HG02588 (cell line): ENCODE results near the gene CLCN7.

Experiments used
- ATAC-seq: cut with Tn5 transposase; IDR thresholded peaks from one replicate; pipeline ENCODE4 v1.9.1; 2021; ENCODE audit warnings: mild to moderate bottlenecking, moderate library complexity; ENCODE audit not compliant: unreplicated experiment

CLCN7 gene

DNA sequence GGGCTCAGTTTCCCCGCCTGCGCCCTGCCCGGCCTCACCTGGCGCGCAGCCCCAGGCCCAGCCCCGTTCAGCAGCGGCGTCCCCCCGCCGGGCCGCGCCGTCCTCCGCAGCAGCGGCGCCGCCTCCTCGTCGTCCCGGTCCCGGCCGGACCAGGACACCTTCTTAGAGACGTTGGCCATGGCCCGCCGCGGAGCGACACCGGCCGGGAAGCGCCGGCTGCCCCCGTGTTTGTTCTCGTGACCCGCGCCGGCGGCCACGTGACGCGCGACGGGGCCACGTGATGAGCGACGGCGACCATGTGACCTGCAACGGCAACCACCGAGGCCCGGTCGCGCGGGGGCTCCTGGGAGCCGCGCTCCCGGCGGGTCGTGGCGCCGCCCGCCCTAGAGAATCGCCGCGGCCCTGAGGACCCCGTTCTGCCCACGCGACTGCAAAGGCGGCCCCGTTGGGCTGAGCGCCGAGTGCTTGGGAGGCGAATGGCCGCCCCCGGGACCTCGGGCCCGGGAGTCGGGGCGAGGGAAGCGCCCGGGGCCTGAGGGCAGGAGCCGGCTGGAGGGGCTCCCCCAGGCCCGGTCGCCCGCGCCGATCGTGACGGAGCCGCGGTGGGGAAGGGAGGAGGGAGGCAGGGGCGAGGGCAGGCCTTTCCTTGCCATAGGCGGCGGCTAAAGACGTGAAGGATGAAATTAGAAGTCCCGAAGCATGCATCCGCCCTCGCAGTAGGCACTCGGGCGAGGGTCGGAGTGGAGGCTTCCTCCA, at the start of gene CLCN7:
Gene CLCN7, minus strand, starts transcription at position 233 of the 756 bp plus-strand sequence. Its CDS starts 54 bp downstream, at position 179.
- ATAC-seq = peak; percentile 81

- ATAC-seq = no peak
Observed at GRCh38 chr16:1524366-1524765, 49.5 kb upstream of the CLCN7 start.

DNA sequence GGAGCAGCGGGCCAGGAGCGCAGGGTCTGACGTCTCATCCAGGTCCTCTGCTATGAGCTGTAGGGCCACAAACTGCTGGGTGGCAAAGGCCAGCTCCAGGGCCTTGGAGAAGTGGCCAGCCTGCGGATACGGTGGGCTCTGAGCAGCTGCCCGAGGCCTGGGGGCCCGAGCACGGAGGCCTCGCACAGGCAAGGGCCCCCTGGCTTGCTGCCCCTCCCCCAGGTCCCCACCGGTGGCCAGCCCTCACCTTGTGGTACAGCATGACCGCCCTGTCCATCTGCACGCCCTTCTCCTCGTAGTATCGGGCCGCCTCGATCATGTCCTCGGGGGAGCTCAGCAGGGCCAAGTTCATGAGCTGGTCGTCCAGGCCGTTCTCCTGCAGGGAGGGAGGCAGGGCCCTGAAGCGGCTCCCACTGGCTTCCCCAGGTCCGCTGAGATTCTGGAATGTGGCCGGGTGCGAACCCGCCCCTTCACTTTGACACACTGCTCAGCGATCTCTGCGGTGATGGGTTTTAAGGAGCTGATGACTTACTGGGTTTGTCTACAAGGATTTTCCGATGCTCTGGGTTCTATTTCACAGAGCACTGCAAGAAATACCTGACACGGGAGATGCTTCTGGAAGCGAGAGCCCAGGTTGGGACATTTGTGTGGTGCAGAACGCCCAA, 48.9 kb upstream of the CLCN7 start:
- no peak for ATAC-seq

GRCh38 chr16:1520461-1520860, 45.6 kb upstream of the CLCN7 start:
- no peak for ATAC-seq

GRCh38 chr16:1519831-1520230, 45.0 kb upstream of the CLCN7 start:
- ATAC-seq = no peak

- no peak for ATAC-seq
Observed at GRCh38 chr16:1518626-1519135, 43.9 kb upstream of the CLCN7 start.

DNA sequence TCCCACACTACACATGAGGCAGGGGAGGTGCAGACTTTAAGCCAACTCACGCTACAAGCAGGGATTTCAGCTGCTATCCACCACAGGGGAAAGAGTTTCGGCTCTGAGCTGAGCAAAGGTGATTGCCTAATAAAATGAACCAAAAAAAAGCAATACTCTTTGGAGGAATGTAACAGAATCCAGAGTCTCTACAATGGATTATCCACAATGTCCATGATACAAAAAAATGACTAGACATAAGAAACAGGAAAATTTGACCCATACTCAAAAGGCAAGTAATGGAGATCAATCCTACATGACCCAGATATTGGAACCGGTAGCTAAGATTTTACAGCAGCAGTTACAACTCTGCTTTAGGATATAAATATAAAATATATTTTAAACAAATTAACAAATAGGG, 39.7 kb upstream of the CLCN7 start:
- ATAC-seq = no peak

DNA sequence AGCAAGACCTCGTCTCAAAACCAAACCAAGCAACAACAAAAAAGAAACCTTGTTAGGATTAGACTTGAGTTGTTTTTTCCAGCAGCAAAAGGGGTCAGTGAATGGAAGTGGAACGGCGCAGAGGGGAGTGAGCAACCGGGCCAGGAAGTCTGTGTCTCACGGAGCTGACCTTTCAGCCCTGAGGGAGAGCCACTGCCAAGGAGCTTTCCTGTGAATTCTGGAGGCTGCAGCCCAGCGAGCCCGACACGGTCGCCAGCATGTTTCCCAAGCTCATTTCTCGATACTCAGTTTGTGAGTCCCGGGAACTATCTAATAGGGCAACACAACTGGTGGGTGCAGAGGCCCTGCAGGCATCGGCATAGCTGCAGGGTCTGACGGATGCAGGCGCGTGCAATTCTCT, 37.9 kb upstream of the CLCN7 start:
- no peak for ATAC-seq

DNA sequence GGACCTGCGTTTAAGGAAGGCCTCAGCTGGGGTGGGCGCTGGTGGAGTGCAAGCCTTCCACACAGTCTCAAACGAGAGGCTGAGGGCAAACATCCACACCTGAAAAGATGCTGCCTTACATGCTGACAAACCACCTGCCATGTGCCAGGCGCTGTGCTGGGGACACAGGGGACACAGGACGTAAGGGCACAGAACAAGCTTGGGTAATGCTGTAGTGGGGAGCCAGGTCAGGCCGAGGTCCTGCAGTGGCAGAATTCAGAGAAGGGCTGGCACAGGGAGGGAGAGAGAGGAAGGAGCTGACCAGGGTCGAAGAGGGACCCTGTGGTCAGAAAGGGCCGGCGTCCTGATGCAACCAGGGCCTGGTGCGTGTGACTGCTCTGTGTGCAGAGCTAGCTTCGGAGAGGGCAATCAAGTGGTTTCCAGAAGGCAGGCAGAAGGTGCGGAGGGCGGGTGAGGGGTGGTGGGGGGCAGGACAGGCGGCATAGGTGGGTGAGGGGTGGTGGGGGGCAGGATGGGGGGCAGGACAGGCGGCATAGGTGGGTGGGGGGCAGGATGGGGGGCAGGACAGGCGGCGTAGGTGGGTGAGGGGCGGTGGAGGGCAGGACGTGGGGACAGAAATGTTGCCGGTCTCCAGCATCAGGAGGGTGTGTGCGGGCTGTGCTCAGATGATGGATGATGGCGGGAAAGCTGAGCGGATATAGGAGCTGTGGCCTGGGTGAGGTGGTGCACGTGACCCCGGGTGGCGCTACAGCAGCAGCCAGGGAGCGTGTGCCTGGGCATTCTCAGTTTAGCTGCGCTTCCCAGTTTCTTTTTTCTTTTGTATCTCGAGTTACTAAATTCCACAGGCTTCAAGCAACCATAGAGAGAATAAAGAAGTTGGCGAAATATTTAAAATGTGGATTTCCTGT, 37.1 kb upstream of the CLCN7 start:
- no peak for ATAC-seq

DNA sequence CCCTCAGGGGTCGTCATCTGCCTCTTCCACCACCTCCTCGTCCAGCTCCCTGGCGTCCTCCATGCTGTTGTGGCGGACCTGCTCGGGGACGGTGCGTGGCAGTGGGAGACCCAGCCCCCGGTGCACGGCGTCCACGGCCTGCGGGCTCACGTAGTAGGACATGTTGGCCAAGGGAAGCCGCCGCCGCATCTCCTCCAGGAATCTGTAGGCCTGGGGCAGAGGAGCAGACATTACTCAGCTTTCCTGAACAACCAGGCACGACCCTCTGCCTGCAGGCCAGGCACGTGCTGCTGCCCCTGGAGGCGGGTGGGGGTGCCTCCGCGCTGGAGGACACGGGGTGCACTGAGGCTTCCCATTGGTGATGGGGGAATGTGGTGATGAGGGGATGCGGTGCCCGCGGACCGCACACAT, 36.1 kb upstream of the CLCN7 start:
- ATAC-seq = no peak

DNA sequence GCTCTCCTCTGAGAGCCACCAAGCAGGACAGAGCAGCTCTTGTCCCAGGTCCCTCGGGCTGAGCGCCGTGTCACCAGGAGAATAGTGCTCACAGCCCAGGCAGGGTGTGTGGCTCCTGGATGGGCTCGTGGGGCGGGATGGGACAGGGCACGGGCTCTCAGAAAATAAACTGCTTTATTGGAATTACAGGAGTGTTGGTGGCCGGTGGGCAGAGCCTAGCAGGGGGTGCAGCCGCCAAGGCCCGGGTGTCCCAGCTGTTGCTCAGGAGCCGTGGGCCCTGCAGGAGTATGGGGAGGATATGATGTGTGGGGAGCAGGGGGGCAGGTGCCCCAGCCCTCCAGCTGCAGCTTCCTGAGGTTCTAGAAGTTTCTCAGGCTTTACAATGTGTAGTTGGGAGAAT, 35.4 kb upstream of the CLCN7 start:
- no peak for ATAC-seq

DNA sequence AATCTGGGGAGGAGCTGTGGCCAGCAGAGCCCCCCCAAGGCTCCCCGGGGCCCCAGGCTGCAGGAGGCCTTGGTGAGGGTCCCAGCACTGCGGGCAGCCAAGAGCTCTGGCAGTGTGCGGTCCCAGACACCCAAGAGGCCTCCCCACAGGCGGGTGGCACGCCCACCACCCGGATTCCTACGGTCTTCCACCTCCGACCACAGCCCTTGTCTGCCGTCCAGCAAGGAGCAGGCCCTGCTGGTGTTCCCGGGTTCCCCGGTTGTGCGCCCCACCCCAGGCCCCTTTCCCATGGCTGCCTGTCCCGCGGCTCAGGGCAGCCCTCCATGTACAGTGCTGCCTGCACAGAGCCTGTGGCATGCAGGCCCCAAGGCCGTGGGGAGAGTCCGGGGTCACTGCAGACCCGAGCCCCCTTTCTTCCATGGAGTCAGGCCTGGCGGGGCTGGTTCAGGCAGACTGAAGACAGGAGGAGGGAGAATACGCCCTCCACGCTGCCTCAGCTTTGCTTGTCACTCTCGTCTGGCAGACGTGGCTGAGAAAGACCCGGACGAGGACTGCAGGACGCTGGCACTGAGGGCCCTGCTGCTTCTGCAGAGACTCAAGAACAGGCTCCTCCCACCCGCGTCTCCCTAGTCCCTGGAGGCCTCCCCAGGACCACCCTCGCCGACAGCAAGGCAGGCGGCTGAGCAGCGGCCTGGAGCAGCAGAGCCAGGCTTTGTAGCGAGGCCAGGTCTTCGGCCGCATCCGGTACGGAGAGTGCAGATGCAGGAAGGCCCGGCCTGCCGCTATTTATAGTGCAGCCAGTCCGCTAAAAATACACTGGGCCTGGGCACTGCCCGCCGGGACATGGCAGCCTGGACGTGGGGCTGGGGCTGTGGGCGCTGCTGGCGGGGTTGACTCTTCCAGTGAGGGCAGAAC, 34.7 kb upstream of the CLCN7 start:
- ATAC-seq = no peak

- no peak for ATAC-seq
Observed at GRCh38 chr16:1508494-1509187, 33.8 kb upstream of the CLCN7 start.

GRCh38 chr16:1506494-1507213, 31.8 kb upstream of the CLCN7 start:
- ATAC-seq = no peak

- ATAC-seq = no peak
Observed at GRCh38 chr16:1505912-1506311, 31.1 kb upstream of the CLCN7 start.

- no peak for ATAC-seq
Observed at GRCh38 chr16:1505073-1505844, 30.4 kb upstream of the CLCN7 start.

GRCh38 chr16:1503110-1503955, 28.5 kb upstream of the CLCN7 start:
- ATAC-seq = no peak
